ENCODE measurements around the gene ARHGEF18. TPM values are rescaled to one million over a fixed set of nuclear protein-coding genes. Genes with fewer than 3 reads are reported as not detected.

Gene ARHGEF18
- polyA plus RNA-seq, 1 donor from 2014 or later, result 22.7 TPM

DNA sequence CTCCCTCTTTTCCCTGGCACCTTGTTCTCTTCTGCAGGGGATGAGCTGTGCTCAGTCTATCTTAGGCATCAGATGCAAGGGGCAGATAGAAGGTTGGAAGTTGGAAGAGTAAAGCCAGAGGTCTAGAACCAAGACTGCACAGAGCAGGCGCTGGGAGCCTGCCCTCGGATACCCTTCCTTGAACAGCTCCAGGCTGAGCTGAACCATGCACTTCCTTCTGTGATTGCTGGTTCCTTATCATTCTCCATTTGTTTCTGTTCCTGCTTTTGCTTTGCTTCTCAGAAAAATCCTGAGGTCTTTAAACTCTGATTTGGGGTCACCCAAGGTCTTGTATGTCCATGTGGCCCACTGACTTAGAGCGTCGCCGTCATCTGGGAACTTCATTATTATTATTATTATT lies 36.3 kb downstream of the ARHGEF18 start:
- no peaks in the 10 kb centered on the region for H3K9me3 ChIP-seq (ENCODE audit: low read length)
- no peak overlapping the region for H3K4me3 ChIP-seq (ENCODE audit: low read length)
- no peaks in the 10 kb centered on the region for H3F3A ChIP-seq (ENCODE audit: insufficient read depth, low read length, poor library complexity, severe bottlenecking)
- no peak overlapping the region for H3K4me2 ChIP-seq (ENCODE audit: low read length)
- no peak overlapping the region for H2AFZ ChIP-seq (ENCODE audit: low read depth, low read length)
- no peak for TF ChIP-seq POLR2AphosphoS5 (IDR thresholded peaks at IDR 0.05)
- TF ChIP-seq MXI1 (conservative IDR thresholded peaks at IDR 0.05; ENCODE audit: poor library complexity, severe bottlenecking), result no peak
- TF ChIP-seq TAF1 (IDR thresholded peaks at IDR 0.05; ENCODE audit: low read depth), result no peak
- TF ChIP-seq EZH2 (IDR thresholded peaks at IDR 0.05; ENCODE audit: borderline replicate concordance, insufficient read depth, low read length, poor library complexity, severe bottlenecking), result no peak
- no peak for TF ChIP-seq RAD21 (conservative IDR thresholded peaks at IDR 0.05)
- no peak for TF ChIP-seq CTCF (IDR thresholded peaks at IDR 0.05; ENCODE audit: poor library complexity, severe bottlenecking)
- TF ChIP-seq SMC3 (conservative IDR thresholded peaks at IDR 0.05; ENCODE audit: poor library complexity), result no peak
- no peak for TF ChIP-seq REST (IDR thresholded peaks at IDR 0.05; ENCODE audit: borderline replicate concordance)
- no peak for TF ChIP-seq EP300 (conservative IDR thresholded peaks at IDR 0.05; ENCODE audit: poor library complexity, severe bottlenecking)
- no peak overlapping the region for H3K9ac ChIP-seq (ENCODE audit: low read length)
- no peaks in the 10 kb centered on the region for H3K9me2 ChIP-seq (ENCODE audit: insufficient read depth, low read length)
- no peaks in the 10 kb centered on the region for H4K20me1 ChIP-seq (ENCODE audit: insufficient read depth)
- H3K79me2 ChIP-seq (replicated peaks; ENCODE audit: insufficient read depth, low read length), result no peaks in the 10 kb centered on the region
- no peak overlapping the region for H3K27ac ChIP-seq (ENCODE audit: low read length)
- H3K27me3 ChIP-seq (ENCODE audit: insufficient read depth, low read depth, low read length), result no peaks in the 10 kb centered on the region
- H3K36me3 ChIP-seq (ENCODE audit: insufficient read depth, low read length), result no peaks in the 10 kb centered on the region

DNA sequence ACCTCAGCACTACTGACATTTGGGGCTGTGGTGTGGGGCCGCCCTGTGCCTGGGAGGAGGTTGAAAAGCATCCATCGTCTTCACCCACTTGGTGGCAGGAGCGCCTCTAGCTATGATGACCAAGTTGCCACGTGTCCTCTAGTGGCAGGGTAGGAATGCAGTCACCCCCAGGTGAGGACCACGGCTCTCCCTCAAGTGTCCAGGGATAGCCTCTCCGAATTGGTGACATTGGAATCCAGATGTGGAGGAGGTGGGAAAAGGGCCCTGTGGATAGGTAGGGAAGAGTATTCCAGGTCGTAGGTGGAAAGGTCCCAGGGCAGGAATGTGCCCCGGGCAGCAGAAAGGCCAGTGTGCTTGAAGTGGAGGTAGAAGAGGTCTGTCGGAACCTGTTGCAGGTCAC lies 37.6 kb downstream of the ARHGEF18 start:
- H3K27ac ChIP-seq (ENCODE audit: low read length), result no peak overlapping the region
- no peak overlapping the region for H2AFZ ChIP-seq (ENCODE audit: low read depth, low read length)
- no peaks in the 10 kb centered on the region for H3F3A ChIP-seq (ENCODE audit: insufficient read depth, low read length, poor library complexity, severe bottlenecking)
- no peak for TF ChIP-seq POLR2AphosphoS5 (IDR thresholded peaks at IDR 0.05)
- TF ChIP-seq REST (IDR thresholded peaks at IDR 0.05; ENCODE audit: borderline replicate concordance), result no peak
- TF ChIP-seq TAF1 (IDR thresholded peaks at IDR 0.05; ENCODE audit: low read depth), result no peak
- no peak for TF ChIP-seq RAD21 (conservative IDR thresholded peaks at IDR 0.05)
- TF ChIP-seq EZH2 (IDR thresholded peaks at IDR 0.05; ENCODE audit: borderline replicate concordance, insufficient read depth, low read length, poor library complexity, severe bottlenecking), result no peak
- TF ChIP-seq EP300 (conservative IDR thresholded peaks at IDR 0.05; ENCODE audit: poor library complexity, severe bottlenecking), result no peak
- no peak for TF ChIP-seq CTCF (IDR thresholded peaks at IDR 0.05; ENCODE audit: poor library complexity, severe bottlenecking)
- no peak for TF ChIP-seq MXI1 (conservative IDR thresholded peaks at IDR 0.05; ENCODE audit: poor library complexity, severe bottlenecking)
- no peak for TF ChIP-seq SMC3 (conservative IDR thresholded peaks at IDR 0.05; ENCODE audit: poor library complexity)
- H3K9ac ChIP-seq (ENCODE audit: low read length), result no peak overlapping the region
- H3K9me2 ChIP-seq (ENCODE audit: insufficient read depth, low read length), result no peaks in the 10 kb centered on the region
- no peaks in the 10 kb centered on the region for H4K20me1 ChIP-seq (ENCODE audit: insufficient read depth)
- no peaks in the 10 kb centered on the region for H3K9me3 ChIP-seq (ENCODE audit: low read length)
- no peaks in the 10 kb centered on the region for H3K79me2 ChIP-seq (replicated peaks; ENCODE audit: insufficient read depth, low read length)
- H3K27me3 ChIP-seq (ENCODE audit: insufficient read depth, low read depth, low read length), result no peaks in the 10 kb centered on the region
- no peaks in the 10 kb centered on the region for H3K36me3 ChIP-seq (ENCODE audit: insufficient read depth, low read length)
- H3K4me3 ChIP-seq (ENCODE audit: low read length), result no peak overlapping the region
- H3K4me2 ChIP-seq (ENCODE audit: low read length), result no peak overlapping the region
